WTC11 (cell line): ENCODE results near the gene GAB2. TPM values are rescaled to one million over a fixed set of nuclear protein-coding genes. Genes with fewer than 3 reads are reported as not detected.

Source experiments
- ATAC-seq: fragments of 200-7000 bp; cut with Tn5 transposase; 2 replicates; pipeline ENCODE4 v1.10.0; 2021; ENCODE audit warnings: mild to moderate bottlenecking, moderate library complexity
- CTCF ChIA-PET: fragments of 300-600 bp; sonication (Branson Sonifier 250); formaldehyde crosslinking; loops from one replicate; lab custom pipeline; 2021; ENCODE audit warnings: antibody characterized with exemption; lab: Charles Lee
- POLR2A ChIA-PET: fragments of 350-600 bp; sonication (Branson Sonifier 250); formaldehyde crosslinking; loops from one replicate; lab custom pipeline; 2021; ENCODE audit warnings: antibody characterized with exemption; lab: Charles Lee
- DNase-seq: peaks from one replicate; pipeline ENCODE4 v3.0.0; 2021; ENCODE audit warnings: low spot score
- H3K27ac Mint-ChIP-seq: 2 replicates; pipeline ENCODE4 v1.8.0; 2021; ENCODE audit warnings: mixed read lengths
- H3K27me3 Mint-ChIP-seq: 2 replicates; pipeline ENCODE4 v1.8.0; 2021; ENCODE audit warnings: low read depth, mild to moderate bottlenecking, moderate library complexity, mixed read lengths
- H3K36me3 Mint-ChIP-seq: 2 replicates; pipeline ENCODE4 v1.8.0; 2021; ENCODE audit warnings: mixed read lengths
- H3K4me1 Mint-ChIP-seq: 2 replicates; pipeline ENCODE4 v1.8.0; 2022; ENCODE audit warnings: mixed read lengths
- H3K4me3 Mint-ChIP-seq: 2 replicates; pipeline ENCODE4 v1.8.0; 2021; ENCODE audit warnings: mild to moderate bottlenecking, moderate library complexity, mixed read lengths
- H3K9me3 Mint-ChIP-seq: 2 replicates; pipeline ENCODE4 v1.8.0; 2021; ENCODE audit warnings: mixed read lengths
- ATF3 ChIP-seq: sonication (generic); formaldehyde crosslinking; conservative IDR thresholded peaks from 2 replicates; pipeline ENCODE4 v1.8.1; 2022; ENCODE audit warnings: mild to moderate bottlenecking, missing genetic modification reagents
- CTCF ChIP-seq: fragments of 200-600 bp; IDR thresholded peaks from 2 replicates; pipeline ENCODE4 v1.8.0; 2022; ENCODE audit warnings: antibody characterized with exemption
- EMX1 ChIP-seq: fragments of 250-450 bp; sonication (Bioruptor Pico); IDR thresholded peaks from 2 replicates; pipeline ENCODE4 v1.8.0; 2021; ENCODE audit warnings: mild to moderate bottlenecking
- FOXP1 ChIP-seq: sonication (generic); formaldehyde crosslinking; IDR thresholded peaks from 2 replicates; pipeline ENCODE4 v1.8.0; 2022; ENCODE audit warnings: missing genetic modification reagents, mild to moderate bottlenecking, moderate library complexity, borderline replicate concordance
- GABPB1 ChIP-seq: sonication (generic); formaldehyde crosslinking; IDR thresholded peaks from 2 replicates; pipeline ENCODE4 v1.8.1; 2023; ENCODE audit warnings: mild to moderate bottlenecking, missing genetic modification reagents
- JUN ChIP-seq: sonication (generic); formaldehyde crosslinking; IDR thresholded peaks from 2 replicates; pipeline ENCODE4 v1.8.0; 2023; ENCODE audit warnings: mild to moderate bottlenecking, missing genetic modification reagents
- MAX ChIP-seq: sonication (generic); formaldehyde crosslinking; IDR thresholded peaks from 2 replicates; pipeline ENCODE4 v1.8.0; 2022; ENCODE audit warnings: mild to moderate bottlenecking, missing genetic modification reagents
- MLX ChIP-seq: sonication (generic); formaldehyde crosslinking; IDR thresholded peaks from 2 replicates; pipeline ENCODE4 v1.8.1; 2023; ENCODE audit warnings: mild to moderate bottlenecking, missing genetic modification reagents, moderate library complexity
- NFATC4 ChIP-seq: fragments of 250-450 bp; sonication (Bioruptor Pico); IDR thresholded peaks from 2 replicates; pipeline ENCODE4 v1.9.0; 2021; ENCODE audit warnings: mild to moderate bottlenecking
- NR1H2 ChIP-seq: sonication (generic); formaldehyde crosslinking; IDR thresholded peaks from 2 replicates; pipeline ENCODE4 v1.9.0; 2021; ENCODE audit warnings: mild to moderate bottlenecking, moderate library complexity, missing genetic modification reagents
- PRDM15 ChIP-seq: sonication (generic); formaldehyde crosslinking; IDR thresholded peaks from 2 replicates; pipeline ENCODE4 v1.8.0; 2022; ENCODE audit warnings: missing genetic modification reagents
- PREB ChIP-seq: sonication (generic); formaldehyde crosslinking; IDR thresholded peaks from 2 replicates; pipeline ENCODE4 v1.8.1; 2022; ENCODE audit warnings: mild to moderate bottlenecking, missing genetic modification reagents, moderate library complexity, borderline replicate concordance
- TEAD1 ChIP-seq: sonication (generic); formaldehyde crosslinking; IDR thresholded peaks from 2 replicates; pipeline ENCODE4 v1.8.0; 2022; ENCODE audit warnings: mild to moderate bottlenecking, missing genetic modification reagents
- USF2 ChIP-seq: sonication (generic); formaldehyde crosslinking; IDR thresholded peaks from 2 replicates; pipeline ENCODE4 v1.8.1; 2023; ENCODE audit warnings: mild to moderate bottlenecking, missing genetic modification reagents, moderate library complexity
- ZNF512 ChIP-seq: sonication (generic); formaldehyde crosslinking; IDR thresholded peaks from 2 replicates; pipeline ENCODE4 v1.8.1; 2022; ENCODE audit warnings: missing genetic modification reagents, borderline replicate concordance
- total RNA-seq: library from RNA; stranded (reverse); gene quantifications from 3 replicates; pipeline ENCODE4 v1.2.3, GENCODE V29; 2021

Gene GAB2
- total RNA-seq, 1 experiment from 2014 or later = 10.6 TPM

GRCh38 chr11:78419327-78419726 lies 1.7 kb upstream of the GAB2 start (continued):
- TF ChIP-seq PREB = no peak
- no peak for TF ChIP-seq JUN (CRISPR knock-in tag)
- no peak for TF ChIP-seq NR1H2
- TF ChIP-seq ATF3 (CRISPR knock-in tag) = no peak

- Mint-ChIP-seq H3K27ac (peak overlapping the region; percentile 29; the same call in 1 of the 2 replicates), H3K27me3 (peaks cover 26% of the 10 kb centered on the region), H3K4me1 (peaks cover 34% of the 10 kb centered on the region), H3K9me3 (no peaks in the 10 kb centered on the region), H3K36me3 (no peaks in the 10 kb centered on the region), H3K4me3 (peak overlapping the region; percentile 82)
- POLR2A ChIA-PET = interaction anchor here (0.6 to 1.0 kb wide), 3 partner anchors 34 to 186 kb away, joined by 3 to 8 read pairs (median 4); partner anchors contain the start of gene NARS2
- DNase-seq = no peak
- CTCF ChIA-PET = interaction anchor here (0.7 to 4.0 kb wide), 5 partner anchors 10 to 230 kb away, joined by 3 to 33 read pairs (median 7); partner anchors contain the start of genes KCTD21 and USP35
- TF ChIP-seq USF2 (CRISPR knock-in tag) = no peak
- TF ChIP-seq MAX (CRISPR knock-in tag) = no peak
- TF ChIP-seq CTCF = no peak
- TF ChIP-seq ZNF512 (CRISPR knock-in tag) = no peak
- ATAC-seq = no peak
Measured at GRCh38 chr11:78418584-78419211, 1.1 kb upstream of the GAB2 start.

GRCh38 chr11:78417888-78418583 lies 416 bp upstream of the GAB2 start:
- Mint-ChIP-seq H3K36me3 (no peaks in the 10 kb centered on the region), H3K4me1 (peaks cover 34% of the 10 kb centered on the region), H3K4me3 (peak overlapping the region; percentile 82), H3K27me3 (peaks cover 26% of the 10 kb centered on the region), H3K9me3 (no peaks in the 10 kb centered on the region), H3K27ac (peak overlapping the region; percentile 29; the same call in 1 of the 2 replicates)
- ATAC-seq (peak; percentile 52; the same call in 1 of the 2 replicates), DNase-seq (peak; percentile 79)
- ChIA-PET CTCF (interaction anchor here (1.7 to 4.0 kb wide), 4 partner anchors 14 to 230 kb away, joined by 7 to 33 read pairs (median 16); partner anchors contain the start of genes KCTD21 and USP35), POLR2A (interaction anchor here (0.6 to 1.0 kb wide), 5 partner anchors 35 to 619 kb away, joined by 3 to 8 read pairs (median 3); partner anchors contain the start of genes KCTD21 and NARS2)
- TF ChIP-seq FOXP1 (CRISPR knock-in tag) (peak; percentile 68; the same call in 1 of the 2 replicates), ZNF512 (CRISPR knock-in tag) (no peak), TEAD1 (CRISPR knock-in tag) (peak; percentile 47; the same call in 1 of the 2 replicates), GABPB1 (CRISPR knock-in tag) (0 out of 2 replicates have a peak, but pooled peaks have one; percentile 23), EMX1 (CRISPR knock-in tag) (peak; percentile 74; the same call in 1 of the 2 replicates), MLX (CRISPR knock-in tag) (no peak), PRDM15 (CRISPR knock-in tag) (0 out of 2 replicates have a peak, but pooled peaks have one; percentile 24), NFATC4 (CRISPR knock-in tag) (peak; percentile 19; the same call in 1 of the 2 replicates)
